ENCODE data around the gene GMPPB.

DNA sequence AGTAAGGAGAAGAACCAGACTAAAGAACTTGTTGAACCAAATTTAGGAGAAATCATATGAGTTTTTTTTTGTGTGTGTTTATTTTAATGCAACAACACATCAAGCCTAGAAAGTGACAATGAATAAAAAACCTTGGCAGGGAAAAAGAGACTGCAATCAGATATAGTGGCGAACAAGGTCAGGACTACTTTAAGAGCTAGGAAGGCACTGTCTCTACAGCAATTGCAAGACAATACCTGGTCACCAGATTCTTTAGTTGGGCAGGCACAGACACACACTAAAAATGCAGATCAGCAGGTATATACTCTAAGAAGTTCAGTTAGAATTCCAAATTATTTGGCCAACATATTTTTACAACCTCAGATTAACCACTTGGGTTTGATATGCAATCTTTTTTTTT, 30.8 kb upstream of the GMPPB start:
- TF ChIP-seq, protein P1, sequence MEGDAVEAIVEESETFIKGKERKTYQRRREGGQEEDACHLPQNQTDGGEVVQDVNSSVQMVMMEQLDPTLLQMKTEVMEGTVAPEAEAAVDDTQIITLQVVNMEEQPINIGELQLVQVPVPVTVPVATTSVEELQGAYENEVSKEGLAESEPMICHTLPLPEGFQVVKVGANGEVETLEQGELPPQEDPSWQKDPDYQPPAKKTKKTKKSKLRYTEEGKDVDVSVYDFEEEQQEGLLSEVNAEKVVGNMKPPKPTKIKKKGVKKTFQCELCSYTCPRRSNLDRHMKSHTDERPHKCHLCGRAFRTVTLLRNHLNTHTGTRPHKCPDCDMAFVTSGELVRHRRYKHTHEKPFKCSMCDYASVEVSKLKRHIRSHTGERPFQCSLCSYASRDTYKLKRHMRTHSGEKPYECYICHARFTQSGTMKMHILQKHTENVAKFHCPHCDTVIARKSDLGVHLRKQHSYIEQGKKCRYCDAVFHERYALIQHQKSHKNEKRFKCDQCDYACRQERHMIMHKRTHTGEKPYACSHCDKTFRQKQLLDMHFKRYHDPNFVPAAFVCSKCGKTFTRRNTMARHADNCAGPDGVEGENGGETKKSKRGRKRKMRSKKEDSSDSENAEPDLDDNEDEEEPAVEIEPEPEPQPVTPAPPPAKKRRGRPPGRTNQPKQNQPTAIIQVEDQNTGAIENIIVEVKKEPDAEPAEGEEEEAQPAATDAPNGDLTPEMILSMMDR (conservative IDR thresholded peaks at IDR 0.05; ENCODE audit: low read length): no peak
- no peak for TF ChIP-seq EZH2phosphoT487 (IDR thresholded peaks at IDR 0.05; ENCODE audit: borderline replicate concordance, low read depth, low read length)
